ENCODE measurements around the gene ARPC2. TPM values are rescaled to one million over a fixed set of nuclear protein-coding genes. Genes with fewer than 3 reads are reported as not detected.

Gene ARPC2
- polyA plus RNA-seq, 1 experiment, result 831 TPM

DNA sequence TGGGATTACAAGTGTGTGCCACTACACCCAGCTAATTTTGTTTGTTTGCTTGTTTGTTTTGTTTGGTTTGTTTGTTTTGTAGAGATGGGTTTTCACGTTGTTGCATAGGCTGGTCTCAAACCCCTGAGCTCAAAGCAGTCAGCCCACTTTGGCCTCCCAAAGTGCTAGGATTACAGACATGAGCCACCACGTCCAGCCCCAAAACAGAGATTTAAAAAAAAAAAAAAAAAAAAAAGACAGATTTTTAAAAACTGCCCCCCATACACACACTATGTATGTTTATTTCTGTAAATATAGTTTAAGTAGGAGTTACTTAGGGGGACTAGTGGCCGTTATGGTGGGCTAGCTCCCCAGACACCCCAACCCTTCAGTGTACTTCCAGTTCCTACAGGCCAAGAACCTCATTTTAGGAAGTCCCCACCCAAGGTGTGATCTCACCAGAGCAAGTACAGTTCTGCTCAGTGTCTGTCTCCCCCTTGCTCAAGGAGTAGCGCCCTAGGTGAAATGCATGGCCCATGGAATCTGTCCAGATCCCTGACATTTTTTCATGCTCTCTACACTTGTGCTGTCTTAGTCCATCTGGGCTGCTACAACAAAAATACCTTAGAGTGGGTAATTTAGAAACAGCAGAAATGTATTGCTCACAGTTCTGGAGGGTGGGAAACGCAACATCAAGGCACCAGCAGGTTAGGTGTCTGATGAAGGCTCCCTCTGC lies 76.9 kb downstream of the ARPC2 start:
- no peaks in the 10 kb centered on the region for H3K27me3 ChIP-seq (ENCODE audit: control insufficient read depth, insufficient read depth, low read length)
- ChIA-PET POLR2A (interaction anchor here (0.6 kb wide), 1 partner anchor 114 kb away, joined by 15 read pairs; no protein-coding TSS in a partner anchor), CTCF (interaction anchor here (1.0 to 17.8 kb wide), 3 partner anchors 10 to 63 kb away, joined by 4 to 244 read pairs (median 4); partner anchors contain the start of gene CATIP)
- DNase-seq (ENCODE audit: low read depth), result no peak
- no peaks in the 10 kb centered on the region; the same call in 1 of the 2 replicates for H3K36me3 ChIP-seq (ENCODE audit: control insufficient read depth, insufficient read depth, low read length)
- no peak overlapping the region for H3K4me3 ChIP-seq (ENCODE audit: low read depth, low read length)
- TF ChIP-seq CTCF (IDR thresholded peaks at IDR 0.05; ENCODE audit: insufficient read depth, low read depth, low read length), result no peak

DNA sequence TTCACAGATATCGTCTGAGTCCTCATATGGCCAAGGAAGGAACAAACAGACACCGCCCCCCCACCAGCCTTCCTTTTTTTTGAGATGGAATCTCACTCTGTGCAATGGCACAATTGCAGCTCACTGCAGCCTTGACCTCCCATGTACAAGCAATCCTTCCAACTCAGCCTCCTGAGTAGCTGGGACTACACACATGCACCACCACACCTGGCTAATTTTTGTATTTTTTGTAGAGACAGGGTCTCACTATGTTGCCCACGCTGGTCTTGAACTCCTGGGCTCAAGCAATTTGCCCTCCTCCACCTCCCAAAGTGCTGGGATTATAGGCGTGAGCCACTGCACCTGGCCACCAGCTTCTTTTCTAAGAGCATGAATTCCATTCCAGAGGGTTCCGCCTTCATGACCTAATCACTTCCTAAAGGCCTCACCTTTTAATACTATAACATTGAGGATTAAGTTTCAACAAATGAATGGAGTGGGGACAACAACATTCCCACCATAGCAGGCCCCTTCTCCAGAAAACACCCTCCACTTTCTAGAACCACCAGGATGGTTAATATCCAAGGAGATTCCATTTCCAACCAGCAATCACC lies 77.5 kb downstream of the ARPC2 start:
- Histone ChIP-seq H3K27me3 (ENCODE audit: control insufficient read depth, insufficient read depth, low read length) (no peaks in the 10 kb centered on the region), H3K4me3 (ENCODE audit: low read depth, low read length) (no peak overlapping the region), H3K36me3 (ENCODE audit: control insufficient read depth, insufficient read depth, low read length) (no peaks in the 10 kb centered on the region; the same call in 1 of the 2 replicates)
- CTCF ChIA-PET, result interaction anchor here (4.9 to 17.8 kb wide), 2 partner anchors 63 to 102 kb away, joined by 21 to 244 read pairs; partner anchors contain the start of gene CATIP
- no peak for TF ChIP-seq CTCF (IDR thresholded peaks at IDR 0.05; ENCODE audit: insufficient read depth, low read depth, low read length)
- DNase-seq (ENCODE audit: low read depth), result no peak
- POLR2A ChIA-PET, result no interaction called here

DNA sequence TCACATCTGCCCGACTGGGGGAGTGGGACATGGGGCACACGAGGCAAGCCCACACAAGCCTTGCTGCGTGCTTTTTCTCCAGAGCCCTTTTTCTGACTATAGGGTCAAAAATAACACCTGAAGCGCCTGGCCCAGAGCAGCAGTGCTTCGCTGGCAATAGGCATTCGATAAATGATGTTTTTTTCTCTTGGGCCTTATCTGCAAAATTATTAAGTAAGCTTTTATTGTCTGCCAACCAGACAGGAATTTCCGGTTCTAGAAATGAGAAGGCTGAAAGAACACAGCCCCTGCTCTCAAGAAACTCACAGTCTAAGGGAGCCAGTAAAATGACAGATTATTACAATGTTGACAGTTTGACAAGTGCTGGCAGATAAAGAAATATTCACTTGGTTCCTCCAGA lies 78.0 kb downstream of the ARPC2 start:
- Histone ChIP-seq H3K36me3 (ENCODE audit: control insufficient read depth, insufficient read depth, low read length) (no peaks in the 10 kb centered on the region; the same call in 1 of the 2 replicates), H3K27me3 (ENCODE audit: control insufficient read depth, insufficient read depth, low read length) (no peaks in the 10 kb centered on the region), H3K4me3 (ENCODE audit: low read depth, low read length) (no peak overlapping the region)
- no peak for TF ChIP-seq CTCF (IDR thresholded peaks at IDR 0.05; ENCODE audit: insufficient read depth, low read depth, low read length)
- ChIA-PET POLR2A (no interaction called here), CTCF (interaction anchor here (2.0 to 17.8 kb wide), 3 partner anchors 23 to 101 kb away, joined by 15 to 244 read pairs (median 21); partner anchors contain the start of gene CATIP)
- DNase-seq (ENCODE audit: low read depth), result no peak

DNA sequence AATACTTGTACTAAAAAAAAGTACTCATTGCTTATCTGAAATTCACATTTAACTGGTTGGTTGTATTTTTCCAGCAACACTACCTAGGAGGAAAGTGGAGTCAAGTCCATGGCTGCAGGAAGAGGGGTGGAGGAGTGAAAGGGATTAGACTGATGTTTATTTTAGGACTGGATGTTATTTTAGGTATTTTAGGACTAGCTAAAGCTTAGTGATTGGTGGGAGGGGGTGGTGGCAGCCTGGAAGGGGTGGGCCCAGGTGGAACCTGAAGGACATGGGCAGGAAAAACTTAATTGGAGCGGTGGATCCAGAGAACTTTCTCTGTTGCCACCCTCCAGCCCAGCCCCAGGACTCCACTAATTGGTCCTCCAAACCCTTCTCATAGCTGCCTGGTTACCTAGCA lies 79.2 kb downstream of the ARPC2 start:
- Histone ChIP-seq H3K36me3 (ENCODE audit: control insufficient read depth, insufficient read depth, low read length) (no peaks in the 10 kb centered on the region; the same call in 1 of the 2 replicates), H3K27me3 (ENCODE audit: control insufficient read depth, insufficient read depth, low read length) (no peaks in the 10 kb centered on the region), H3K4me3 (ENCODE audit: low read depth, low read length) (no peak overlapping the region)
- DNase-seq (ENCODE audit: low read depth), result no peak
- ChIA-PET CTCF (interaction anchor here (1.1 to 17.8 kb wide), 4 partner anchors 9 to 100 kb away, joined by 3 to 244 read pairs (median 18); partner anchors contain the start of gene CATIP), POLR2A (no interaction called here)
- no peak for TF ChIP-seq CTCF (IDR thresholded peaks at IDR 0.05; ENCODE audit: insufficient read depth, low read depth, low read length)

DNA sequence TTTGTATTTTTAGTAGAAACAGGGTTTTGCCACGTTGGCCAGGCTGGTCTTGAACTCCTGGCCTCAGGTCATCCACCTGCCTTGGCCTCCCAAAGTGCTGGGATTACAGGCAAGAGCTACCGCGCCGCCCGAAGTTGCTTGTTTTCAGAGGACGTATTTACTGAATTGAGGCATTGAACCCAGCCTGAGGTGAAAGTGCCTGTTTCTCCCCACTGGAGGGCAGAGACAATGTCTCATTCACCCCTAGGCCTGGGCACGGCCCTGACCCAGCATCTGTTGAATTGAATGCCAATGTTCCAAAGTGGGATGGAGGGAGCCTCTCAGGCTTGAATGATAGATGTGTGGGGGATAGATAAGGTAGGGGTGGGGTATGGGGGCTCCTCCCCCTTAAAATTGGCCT lies 79.9 kb downstream of the ARPC2 start:
- POLR2A ChIA-PET, result no interaction called here
- TF ChIP-seq CTCF (IDR thresholded peaks at IDR 0.05; ENCODE audit: insufficient read depth, low read depth, low read length), result no peak
- CTCF ChIA-PET, result interaction anchor here (1.1 to 17.8 kb wide), 4 partner anchors 9 to 99 kb away, joined by 3 to 244 read pairs (median 18); partner anchors contain the start of gene CATIP
- no peak overlapping the region for H3K4me3 ChIP-seq (ENCODE audit: low read depth, low read length)
- H3K27me3 ChIP-seq (ENCODE audit: control insufficient read depth, insufficient read depth, low read length), result no peaks in the 10 kb centered on the region
- no peak for DNase-seq (ENCODE audit: low read depth)
- no peaks in the 10 kb centered on the region for H3K36me3 ChIP-seq (ENCODE audit: control insufficient read depth, insufficient read depth, low read length)

Measured in BJ (cell line).